GM21515 (cell line): ENCODE measurements around the gene ACP7.
"Not testable (repeated sequence)": the region's sequence is repeated elsewhere in the genome, so short reads cannot be mapped to it uniquely, and the experiment has no call there.

Source experiments
- ATAC-seq: cut with Tn5 transposase; IDR thresholded peaks from one replicate; pipeline ENCODE4 v1.9.1; 2021; ENCODE audit not compliant: unreplicated experiment

The ACP7 gene

DNA sequence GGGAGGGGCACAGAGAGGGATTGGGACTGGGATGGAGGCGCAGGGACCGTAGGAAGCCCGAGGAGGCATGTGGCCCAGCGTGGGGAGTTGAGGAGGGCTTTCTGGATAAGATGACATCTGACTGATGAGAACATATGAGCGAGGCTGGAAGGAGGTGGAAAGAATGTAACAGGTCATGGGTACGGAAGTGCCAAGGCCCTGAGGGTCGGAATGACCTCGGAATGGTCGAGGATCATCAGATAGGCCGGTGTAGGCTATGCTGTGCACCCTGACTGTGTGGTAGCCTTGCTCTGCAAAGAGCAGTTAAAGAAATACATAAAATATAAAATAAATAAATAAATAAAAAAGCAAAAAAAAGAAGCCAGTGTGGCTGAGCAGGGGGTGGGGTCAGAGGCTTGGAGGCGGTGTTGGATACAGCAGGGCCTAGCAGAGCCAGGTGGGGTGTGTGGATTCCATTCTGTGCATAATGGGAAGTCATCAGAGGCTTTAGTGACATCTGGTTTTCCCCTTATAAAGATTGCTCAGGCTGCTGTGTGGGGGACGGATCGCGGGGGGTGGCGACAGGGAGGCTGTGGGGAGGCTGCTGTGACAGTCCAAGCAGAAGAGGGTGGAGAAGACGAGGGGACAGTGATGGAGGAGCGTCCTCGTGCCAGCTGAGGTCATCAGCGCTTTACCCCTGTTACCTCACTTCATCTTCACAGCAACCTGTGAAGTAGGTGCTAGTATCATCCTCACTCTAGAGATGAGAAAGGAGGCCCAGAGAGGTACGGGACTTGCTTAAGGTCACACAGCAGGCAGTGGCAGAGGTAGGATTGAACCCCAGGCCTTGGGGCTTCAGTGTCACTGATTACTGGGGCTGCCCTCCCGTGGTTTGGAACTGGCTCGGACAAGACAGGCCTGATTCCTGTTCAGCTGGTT, 46.4 kb downstream of the ACP7 start:
- ATAC-seq = no peak

DNA sequence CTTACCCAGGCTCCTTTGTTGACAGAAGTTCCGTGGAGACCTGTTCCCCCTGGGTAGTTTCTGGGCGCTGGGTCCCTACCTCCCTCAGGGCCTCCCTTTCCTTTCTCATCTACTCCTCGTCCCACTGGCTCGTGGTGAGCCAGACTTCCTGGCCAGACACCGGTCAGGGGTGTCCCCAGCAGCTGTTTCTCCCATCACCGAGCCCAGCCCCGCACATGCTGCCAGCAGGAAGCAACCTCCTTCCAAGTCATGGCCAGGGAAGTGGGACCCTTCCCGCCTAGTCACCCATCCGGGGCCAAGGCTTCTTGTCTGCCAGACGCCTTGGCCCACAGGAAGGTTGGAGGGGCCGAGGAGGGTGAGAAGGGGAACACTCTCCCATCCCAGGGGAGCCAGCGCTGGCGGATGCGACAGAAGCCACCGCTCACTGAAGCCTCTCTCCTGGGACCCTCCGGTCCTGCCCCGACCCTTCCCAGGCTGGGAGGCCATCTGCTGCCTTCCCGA, 47.1 kb downstream of the ACP7 start:
- no peak for ATAC-seq

DNA sequence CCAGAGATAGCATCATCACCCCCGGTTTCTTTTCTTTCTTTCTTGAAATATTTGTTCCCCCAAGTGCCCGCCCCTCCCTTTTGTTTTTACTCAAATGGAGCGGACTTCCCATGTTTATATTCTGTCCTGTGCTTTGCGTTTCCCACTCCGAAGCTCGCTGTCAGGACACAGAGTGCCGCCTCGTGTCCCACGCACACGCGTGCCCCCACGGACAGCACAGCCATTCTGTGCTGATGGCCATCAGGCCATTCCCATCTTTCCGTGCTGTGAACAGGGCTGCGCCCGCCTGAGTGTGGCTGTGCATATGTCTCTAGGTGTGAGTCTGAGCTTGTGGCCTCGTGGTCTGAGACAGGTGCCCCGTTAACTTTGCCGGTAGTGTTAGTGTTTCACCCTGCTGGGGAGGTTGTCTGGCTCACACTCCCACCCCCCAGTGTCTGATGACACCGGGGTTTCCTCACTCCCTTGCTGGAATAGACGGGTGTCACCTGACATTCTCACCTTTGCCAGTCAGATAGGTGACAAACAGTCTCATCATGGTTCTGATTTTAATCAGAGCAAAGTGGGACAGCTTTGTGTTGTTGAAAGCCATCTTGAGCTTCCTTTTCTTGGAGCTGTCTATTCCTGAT, 48.3 kb downstream of the ACP7 start:
- ATAC-seq = no peak

DNA sequence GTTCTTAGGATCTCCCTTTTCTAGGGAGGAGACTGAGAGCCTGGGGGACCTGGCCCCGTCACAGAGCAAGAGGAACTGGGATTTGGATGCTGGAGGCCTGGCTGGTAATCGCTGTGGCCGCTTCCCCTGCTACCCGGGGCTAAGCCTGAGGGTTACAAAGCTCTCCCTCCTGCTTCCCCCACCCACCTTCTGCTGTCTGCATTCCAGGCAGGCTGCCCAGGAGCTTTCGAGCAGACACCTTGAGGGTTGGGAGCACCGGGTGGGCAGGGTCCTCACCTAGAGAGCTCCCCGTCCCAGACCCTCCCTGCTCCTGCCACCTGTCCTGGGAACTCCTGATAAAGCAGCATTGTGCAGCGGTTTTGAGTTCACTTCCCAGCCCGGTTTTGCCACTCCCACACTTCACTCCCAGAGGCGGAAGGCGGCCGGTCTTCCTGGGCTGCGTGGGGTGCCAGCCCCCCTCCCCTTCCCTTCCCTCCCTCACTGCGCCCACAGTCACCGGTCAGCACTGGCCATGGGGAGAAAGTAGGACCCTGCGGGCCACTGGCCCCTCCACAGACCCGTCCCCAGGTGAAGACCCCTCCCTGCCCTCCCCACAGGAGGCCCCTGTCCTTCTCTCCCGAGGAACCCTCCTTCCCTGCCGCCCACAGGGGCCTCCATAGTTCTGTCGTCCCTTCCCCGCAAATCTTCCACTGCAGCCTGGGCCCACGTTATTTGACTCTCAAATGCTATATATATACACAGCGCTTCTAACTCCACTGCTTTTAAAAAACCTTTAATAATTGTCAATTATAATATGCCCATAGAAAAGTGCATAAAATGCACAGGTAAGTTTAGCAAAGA, 49.5 kb downstream of the ACP7 start:
- no peak for ATAC-seq

DNA sequence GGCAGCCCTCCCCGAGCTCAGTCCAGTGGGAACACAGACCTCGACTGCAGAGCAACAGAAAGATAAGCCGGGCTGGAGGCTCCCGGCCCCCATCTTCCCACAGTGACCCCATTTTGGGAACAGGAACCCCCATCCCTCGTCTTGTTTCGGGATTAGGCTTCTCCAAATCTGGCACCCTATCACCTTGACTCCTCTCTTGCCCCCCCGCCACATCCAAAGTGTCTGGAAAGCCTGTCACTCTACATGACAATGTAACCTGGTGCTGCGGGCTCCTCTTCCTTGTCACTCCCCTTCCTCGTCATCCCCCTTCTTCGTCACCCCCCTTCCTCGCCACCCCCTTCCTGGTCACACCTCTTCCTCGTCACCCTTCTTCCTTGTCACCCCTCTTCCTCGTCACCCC, 51.5 kb downstream of the ACP7 start:
- ATAC-seq = no peak

DNA sequence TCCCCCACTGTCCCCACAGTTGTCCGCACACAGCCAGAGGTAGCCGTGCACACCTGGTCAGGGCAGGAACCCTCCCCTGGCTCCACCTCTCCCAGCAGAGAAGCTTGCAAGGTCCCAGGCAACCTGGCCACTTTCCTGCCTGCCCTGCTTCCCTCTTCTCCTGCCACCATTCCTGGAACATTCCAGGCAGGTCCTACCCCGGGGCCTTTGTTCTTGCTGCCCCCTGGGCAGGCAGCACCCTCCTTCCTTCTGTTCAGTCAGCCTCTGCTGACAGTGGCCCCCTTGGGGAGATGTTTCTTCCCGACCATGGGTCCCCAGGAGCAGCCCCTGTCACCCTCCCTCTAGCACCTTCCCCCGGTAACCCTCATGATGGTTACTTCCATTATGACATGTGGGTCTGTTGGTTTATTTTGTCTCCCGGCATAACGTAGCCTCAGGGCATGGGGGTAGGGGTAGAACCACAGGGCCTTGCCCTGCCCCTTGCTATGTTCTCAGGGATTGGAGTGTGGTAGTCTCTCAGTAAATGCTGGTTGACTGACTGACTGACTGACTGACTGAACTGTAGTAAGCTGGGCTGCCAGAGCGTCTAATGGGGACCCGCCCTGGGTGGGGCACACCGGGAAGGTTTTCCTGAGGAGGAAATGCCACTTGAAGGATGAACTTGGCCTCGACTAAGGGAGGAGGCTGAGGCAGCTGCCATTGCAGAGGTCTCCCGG, 52.2 kb downstream of the ACP7 start:
- no peak for ATAC-seq

DNA sequence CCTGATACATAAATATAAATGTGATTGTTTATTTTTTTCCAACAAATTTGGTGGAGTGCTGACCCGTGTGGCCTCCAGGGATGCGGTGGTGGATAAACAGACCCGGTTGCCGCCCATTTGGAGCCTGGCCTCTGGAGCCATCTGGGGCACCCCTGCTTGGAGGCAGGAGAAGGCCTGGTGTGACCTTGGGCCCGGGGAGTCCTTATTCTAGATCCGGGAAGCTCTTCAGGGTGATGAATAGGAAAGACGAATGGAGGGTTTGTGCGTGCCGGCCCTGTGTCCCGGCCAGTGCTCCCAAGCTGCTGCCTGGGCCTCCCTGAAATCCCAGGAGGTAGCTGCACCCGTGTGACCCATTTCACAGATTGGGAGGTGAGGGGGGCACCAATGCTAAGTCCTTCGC, 53.0 kb downstream of the ACP7 start:
- ATAC-seq = no peak

DNA sequence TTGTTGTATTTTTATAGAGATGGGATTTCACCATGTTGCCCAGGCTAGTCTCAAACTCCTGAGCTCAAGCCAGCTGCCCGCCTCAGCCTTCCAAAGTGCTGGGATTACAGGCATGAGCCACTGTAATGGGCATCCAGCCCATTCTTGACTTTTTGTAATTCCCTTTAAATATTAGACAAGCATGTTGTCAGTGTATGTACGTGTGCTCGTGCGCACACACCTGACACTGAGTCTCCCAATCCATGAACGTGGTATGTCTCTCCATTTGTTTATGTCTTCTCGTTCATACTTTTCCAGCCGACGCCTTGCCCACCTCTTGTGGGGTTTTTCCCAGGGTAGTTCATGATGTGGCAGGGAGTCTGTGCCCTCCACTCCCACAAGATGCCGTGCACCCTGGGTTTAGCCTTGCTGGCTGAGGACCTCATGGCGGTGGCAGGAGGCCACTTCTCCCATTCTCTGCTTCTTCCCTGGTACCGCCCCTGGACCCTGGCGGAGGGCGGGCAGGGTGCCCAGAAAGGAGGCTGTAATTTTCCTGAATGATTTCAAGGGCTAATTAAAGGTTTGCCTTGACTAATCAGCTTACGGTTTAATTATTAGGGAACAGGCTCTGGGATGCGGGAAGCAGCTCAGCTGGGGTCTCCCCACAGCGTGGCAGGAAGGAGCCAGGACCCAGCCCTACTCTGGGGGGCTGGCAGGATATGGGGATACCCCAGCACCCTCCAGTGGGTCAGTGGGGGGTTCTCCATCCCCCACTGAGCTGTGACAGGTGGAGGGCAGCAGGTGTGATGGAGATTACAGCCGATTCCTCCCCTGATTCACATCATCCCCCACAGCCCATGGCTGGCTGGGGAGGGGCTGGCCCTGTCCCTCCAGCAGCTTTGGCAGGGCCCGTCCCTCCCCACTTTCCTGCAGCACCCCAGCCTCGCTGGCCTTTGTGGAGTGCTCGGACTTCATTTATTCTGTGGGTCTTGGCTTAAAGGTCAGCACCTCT, 54.3 kb downstream of the ACP7 start:
- ATAC-seq = no peak

DNA sequence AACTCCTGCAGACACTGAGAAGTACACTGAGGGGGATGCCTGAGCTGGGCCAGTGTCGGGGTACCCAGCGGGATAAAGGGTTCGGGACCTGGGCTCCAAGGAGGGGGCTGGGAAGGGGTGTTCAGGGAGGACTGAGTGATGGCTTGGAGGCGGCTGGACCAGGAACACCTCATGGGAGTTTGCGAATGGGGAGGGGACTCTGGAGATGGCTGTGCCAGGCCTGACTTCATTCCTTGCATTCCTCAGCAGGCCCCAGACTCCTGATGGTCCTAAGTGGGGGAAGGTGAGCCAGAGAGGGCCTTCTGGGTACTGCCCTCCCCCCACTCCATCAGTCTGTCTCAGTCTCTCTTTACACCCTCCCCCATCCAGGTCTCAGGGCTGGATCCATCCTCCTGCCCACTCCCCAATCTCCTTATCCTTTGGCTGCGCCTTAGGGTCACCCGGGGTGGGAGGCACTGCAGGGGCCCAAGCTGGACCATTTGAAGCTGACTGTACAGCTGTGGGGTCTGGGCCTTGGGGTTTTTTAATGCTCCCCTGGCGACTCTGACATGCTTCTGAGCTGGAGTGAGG, 55.2 kb downstream of the ACP7 start:
- ATAC-seq = no peak

DNA sequence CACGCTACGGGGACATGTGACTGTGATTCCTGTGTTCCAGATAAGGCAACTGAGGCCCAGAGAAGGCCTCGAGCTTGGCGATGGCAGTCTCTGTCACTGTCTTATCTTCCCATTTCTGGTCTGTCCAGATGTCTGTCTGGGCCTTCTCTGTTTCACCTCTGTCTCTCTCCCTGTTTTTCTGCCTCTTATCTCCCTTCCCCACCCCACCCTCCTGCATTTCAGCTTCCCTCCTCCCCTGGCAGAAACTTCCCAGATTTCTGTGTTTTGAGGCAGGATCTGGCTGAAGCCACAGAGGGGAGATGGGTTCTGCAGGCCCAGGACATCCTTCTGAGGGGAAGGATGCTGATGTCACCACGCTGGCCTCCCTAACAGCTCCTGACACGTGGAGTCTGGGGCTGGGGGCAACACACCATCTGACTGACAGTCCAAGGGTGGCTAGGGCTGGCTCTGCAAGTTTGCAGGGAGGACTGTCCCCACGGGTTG, 55.8 kb downstream of the ACP7 start:
- no peak for ATAC-seq

DNA sequence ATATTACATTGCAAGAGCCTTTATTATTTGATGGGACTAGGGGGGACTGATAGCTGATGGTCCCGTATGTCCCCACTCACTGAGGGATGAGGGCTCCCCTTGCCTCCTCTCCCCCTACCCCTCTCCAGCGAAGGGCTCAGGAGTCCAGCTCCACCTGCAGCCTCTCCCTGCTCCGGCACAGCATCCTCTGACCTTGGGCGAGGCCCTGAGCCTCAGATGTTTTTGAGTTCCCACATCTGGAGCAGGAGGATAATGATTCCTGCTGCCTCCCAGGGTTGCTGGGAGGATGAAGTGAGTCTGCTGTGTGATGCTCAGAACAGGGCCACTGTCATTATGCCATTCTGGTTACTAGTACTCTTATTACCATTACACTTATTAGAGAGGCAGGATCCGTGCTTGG, 56.4 kb downstream of the ACP7 start:
- no peak for ATAC-seq

DNA sequence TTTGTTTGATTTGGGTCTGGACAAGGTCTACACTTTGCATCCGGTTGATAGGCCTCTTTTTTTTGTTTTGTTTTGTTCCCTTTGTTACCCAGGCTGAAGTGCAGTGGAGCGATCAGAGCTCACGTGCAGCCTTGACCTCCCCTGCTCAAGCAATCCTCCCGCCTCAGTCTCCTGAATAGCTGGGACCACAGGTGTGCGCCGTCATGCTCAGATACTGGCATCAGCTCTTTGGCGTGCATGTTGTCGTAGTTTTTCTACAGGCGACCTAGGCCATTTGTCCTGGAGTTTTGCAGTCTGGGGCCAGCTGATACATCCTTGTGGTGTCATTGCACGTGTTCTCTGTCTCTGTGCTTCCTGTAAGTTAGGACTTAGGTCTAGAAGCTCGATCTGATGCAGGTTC, 57.8 kb downstream of the ACP7 start:
- ATAC-seq = no peak

DNA sequence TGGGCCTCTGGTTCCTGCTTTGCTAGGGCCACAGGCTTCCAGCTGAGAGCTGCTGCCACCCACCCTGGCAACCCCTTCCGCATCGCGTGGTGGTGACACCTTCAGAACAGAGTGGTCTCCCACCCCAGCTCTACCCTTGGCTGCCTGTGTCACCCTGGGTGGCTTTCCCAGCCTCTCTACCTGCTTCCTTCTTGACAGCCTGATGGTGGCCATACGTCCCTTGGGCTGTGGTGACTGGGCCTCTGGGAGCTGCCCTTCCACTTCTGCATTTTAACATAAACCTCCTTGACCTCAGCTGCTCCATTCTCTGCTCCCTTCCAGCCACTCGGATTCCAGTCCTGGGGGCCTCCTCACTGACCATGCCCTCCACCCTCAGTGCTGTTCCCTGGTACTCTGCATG, 58.5 kb downstream of the ACP7 start:
- ATAC-seq = no peak

DNA sequence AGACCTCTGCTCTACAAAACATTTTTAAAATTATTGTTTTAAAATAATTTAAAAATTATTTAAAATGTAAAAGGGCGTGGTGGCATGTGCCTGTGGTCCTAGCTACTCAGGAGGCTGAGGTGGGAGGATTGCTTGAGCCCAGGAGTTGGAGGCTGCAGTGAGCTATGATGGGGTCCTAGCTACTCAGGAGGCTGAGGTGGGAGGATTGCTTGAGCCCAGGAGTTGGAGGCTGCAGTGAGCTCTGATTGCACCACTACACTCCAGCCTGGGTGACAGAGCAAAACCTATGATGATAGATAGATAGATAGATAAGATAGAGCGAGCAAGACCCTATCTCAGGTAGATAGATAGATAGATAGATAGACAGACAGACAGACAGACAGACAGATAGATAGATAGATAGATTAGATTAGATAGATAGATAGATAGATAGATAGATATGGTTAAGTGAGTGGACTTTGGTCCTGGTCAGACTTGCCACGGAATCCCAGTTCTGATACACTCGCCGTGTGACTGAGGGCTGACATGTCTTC, 59.7 kb downstream of the ACP7 start:
- ATAC-seq = not testable (repeated sequence)

DNA sequence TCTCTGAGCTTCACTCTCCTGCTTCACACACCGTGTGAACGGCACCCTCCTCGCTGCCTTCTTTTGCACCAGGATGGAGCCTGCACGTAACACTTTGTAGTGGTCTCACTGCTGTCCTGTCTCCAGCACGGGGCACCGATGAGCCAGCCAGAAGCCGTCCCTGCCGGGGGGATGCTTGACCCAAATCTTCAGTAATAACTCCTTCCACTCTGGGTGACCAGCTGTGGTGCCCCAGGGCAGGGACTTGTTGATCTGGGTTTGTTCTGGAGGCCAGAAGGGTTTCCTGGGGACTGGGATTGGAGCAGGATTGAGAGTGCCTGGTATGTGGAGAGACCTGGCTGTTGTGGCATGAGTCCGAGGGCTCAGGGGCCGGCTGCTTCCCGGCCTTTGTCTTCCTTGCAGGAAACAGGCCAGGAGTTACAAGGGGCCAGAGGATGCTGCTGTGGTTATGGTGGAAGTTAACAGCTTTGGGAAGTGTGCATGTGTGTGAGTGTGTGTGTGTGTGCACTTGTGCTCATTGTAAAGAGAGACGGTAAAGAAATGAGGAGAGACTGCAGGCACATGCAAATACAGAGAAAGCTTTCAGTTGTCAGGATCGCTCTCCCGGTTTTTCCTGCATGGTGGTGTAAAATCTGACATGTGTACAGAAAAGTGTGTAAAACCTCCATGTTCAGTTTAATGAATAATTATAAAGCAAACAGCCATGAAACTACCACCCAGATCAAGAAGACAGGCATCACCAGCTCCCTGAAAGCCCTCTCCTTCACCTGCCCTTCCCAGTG, 60.3 kb downstream of the ACP7 start:
- no peak for ATAC-seq

DNA sequence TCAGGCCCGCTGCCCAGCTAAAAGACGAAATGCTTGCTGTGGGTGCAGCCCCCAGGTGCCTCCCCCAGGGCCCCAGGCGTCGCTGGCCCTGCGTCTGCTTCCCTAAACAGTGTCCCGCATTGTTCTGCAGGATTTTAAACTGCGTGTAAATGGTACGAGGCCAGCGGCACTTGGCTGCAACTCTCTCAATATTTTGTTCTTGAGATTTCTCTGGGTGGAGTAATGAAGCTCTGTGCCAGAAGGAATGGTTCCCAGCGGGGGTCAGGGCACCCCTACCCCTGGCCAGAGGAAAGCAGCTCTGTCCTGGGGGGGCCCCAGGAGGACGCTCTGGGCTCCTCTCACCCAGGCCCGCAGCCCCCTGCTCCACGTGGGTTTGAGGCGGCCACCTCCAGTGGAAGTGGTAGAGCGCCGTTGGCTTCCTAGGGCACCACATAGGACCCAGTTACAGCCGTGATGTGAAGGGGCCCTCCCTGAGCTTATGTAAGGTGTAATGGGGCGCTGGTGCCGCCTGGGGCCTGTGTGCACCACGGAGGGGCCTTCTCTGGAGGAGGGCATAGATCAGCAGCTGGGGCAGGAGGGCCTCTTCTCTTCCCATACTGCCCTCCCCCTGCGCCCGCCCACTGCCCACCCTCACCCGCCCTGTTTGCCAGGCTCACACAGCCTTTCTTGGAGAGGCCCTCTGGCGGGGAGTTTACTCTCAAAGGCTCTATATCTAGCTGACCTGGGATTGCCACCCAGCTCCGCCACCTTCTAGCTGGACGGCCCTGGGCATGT, 61.2 kb downstream of the ACP7 start:
- ATAC-seq = no peak

DNA sequence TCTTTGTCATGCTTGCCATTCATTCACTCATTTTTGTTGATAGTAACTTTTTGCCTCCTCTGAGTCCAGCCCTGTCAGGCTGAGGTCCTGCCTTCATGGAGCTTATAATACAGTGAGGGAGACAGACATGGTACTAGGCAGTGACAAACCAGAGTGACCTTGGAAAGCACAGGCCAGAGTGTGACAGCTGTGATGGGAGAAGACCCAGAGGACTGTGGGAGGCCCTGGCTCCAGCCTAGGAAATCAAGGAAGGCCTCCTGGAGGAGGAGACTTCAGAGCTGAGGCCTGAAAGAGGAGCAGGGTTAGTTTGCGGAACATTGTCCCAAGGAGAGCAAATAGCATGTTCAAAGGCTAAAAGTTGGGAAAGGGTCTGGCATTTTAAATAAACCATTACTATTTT, 61.9 kb downstream of the ACP7 start:
- ATAC-seq = no peak
